GM19193 (cell line): ENCODE measurements around the gene AK9.

ENCODE experiments used
- POLR2A ChIP-seq: IDR thresholded peaks from 4 replicates; pipeline ENCODE4 v1.6.1; 2011; ENCODE audit not compliant: insufficient read depth, insufficient read length; ENCODE audit errors: extremely low read depth

AK9 gene

DNA sequence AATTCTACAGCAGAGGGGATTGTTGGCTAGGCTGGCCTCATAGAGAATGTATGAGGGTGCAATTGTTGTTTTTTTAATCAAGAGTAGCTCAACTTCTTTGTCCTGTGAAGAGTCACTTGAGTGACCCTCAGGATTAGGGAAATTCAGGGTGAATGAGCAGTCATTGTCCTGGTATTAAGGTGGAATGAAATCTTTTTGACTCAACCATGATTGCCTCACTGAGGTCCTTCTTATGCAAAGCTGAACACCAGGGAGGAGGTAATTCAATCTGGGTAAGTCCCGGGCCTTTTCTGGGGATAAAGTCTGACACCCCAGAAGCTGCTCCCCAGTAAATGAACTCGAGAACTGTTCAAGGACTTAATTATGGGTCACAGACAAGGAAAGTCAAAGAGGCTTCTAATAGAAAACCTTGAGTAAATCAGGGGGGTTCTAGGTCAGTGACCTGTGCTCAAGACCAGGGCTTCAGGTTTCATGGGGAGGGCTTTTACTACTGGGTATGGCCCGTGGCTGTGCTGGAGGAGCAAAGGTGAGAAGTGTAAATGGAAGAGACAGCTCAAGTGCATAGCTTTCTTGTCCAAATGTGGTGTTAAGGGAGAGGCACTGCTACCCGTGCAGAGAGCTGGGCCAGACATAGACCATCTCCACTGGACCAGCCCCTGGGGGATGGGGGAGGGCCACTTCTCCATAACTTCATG lies 182.7 kb downstream of the AK9 start:
- TF ChIP-seq POLR2A, result no peak

GRCh38 chr6:109507490-109508072 lies 183.4 kb downstream of the AK9 start:
- no peak for TF ChIP-seq POLR2A

- TF ChIP-seq POLR2A, result no peak
Observed at GRCh38 chr6:109506841-109507240, 184.2 kb downstream of the AK9 start.

DNA sequence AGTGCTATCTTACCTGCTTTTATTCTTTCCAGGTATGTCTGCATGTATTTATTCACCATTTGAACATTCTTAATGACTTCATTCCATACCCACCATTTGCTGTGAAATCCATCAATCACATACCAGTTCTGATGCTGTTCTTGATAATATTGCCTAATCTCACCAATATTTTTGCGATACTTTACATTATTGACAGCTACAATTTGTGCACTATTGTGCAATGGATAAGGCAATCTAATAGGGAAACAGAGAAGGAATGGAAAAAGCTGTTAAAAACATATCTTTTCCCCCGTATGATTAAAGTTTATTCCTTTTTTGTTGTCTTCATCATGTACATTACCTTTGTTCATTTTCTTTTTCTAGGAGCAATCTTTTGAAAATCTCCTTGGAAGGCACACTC lies 184.7 kb downstream of the AK9 start:
- TF ChIP-seq POLR2A, result no peak

- no peak for TF ChIP-seq POLR2A
Observed at GRCh38 chr6:109503327-109504224, 187.4 kb downstream of the AK9 start.

DNA sequence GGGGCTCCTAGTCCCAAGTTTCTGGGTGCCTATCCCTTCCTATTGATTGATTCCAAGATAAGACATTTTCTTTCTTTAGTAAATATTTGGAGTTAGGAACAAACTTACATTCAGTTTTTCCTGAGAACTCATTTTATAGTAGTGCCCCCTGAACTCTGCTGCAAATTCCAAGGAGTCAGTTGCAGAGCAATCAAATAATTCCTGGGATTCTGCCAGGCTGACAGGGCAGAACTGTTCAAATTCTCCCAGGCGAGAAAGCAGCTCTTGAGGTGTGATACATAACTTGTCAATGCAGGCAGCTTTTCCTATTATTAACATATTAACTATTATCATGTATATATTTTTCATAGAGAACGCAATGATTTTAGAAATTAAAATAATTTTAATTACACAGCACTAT lies 192.1 kb downstream of the AK9 start:
- no peak for TF ChIP-seq POLR2A

- no peak for TF ChIP-seq POLR2A
Observed at GRCh38 chr6:109498052-109498451, 192.9 kb downstream of the AK9 start.

- TF ChIP-seq POLR2A, result no peak
Observed at GRCh38 chr6:109496036-109496772, 194.8 kb downstream of the AK9 start.

DNA sequence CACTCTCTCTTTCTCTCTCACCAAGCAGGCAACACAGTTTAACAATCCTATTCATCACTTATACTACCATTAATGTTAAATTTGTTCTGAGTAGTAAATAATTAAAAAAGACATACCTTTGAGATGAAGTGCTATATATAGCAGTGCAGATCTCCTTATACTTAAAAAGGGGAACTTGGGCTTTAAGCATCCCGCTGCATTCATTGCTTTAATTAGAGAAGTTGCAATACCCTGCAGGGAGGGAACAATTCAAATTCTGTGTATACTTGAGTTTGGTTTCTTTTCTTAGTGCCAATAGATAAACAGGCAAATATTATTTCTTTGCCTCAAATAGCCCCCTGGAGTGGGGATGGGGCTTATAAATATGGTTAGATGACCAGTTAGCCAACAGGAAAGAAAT lies 197.1 kb downstream of the AK9 start:
- TF ChIP-seq POLR2A, result no peak

DNA sequence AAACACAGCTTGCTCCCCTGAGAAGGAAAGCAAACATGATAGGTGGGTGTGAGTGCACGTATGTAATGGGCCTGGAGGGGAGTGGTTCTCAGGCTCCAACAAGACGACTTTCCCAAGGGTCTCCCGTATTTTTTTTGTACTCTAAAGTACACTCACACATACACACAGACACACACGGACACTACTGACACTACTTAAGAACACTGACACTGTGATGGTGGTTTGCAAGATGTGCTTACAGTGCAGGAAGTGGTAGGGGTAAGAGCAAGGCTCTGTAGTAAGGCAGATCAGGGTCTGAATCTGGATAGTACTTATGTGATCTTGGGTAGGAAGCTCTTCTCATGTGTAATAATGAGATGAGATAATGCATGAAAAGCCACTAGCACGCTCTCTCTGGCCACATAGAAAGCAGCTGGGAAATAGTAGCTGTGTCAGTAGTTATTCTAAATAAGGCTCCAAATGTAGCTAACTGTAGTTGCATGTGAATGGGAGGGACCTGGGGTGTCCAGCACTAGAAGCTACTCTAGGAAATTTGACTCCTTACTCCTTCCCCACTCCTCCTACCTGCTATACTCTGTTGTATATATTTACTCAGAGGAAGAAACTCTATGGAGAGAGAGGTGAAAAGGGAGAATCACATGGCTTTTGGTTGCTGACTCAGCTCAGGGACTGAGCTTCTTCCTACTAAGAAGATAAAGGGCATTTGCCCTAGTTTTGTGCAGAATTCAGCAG lies 199.6 kb downstream of the AK9 start:
- TF ChIP-seq POLR2A, result no peak

GRCh38 chr6:109490713-109491112 lies 200.3 kb downstream of the AK9 start:
- TF ChIP-seq POLR2A, result no peak

- TF ChIP-seq POLR2A, result no peak
Observed at GRCh38 chr6:109488001-109488400, 203.0 kb downstream of the AK9 start.

DNA sequence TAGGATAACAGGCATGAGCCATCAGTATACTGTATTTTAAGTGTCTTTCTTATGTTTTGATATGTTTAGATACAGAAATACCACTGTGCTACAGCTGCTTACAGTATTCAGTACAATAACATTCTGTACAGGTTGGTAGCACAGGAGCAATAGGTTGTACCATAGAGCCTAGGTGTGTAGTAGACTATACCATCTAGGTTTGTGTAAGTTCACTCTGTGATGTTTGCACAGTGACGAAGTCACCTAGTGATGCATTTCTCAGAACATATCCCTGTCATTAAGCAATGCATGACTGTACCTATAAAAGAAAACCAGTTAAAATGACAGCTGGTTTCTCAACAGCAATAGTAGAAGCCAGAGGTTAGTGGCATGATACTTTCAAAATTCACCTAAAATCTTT lies 204.9 kb downstream of the AK9 start:
- TF ChIP-seq POLR2A, result no peak

DNA sequence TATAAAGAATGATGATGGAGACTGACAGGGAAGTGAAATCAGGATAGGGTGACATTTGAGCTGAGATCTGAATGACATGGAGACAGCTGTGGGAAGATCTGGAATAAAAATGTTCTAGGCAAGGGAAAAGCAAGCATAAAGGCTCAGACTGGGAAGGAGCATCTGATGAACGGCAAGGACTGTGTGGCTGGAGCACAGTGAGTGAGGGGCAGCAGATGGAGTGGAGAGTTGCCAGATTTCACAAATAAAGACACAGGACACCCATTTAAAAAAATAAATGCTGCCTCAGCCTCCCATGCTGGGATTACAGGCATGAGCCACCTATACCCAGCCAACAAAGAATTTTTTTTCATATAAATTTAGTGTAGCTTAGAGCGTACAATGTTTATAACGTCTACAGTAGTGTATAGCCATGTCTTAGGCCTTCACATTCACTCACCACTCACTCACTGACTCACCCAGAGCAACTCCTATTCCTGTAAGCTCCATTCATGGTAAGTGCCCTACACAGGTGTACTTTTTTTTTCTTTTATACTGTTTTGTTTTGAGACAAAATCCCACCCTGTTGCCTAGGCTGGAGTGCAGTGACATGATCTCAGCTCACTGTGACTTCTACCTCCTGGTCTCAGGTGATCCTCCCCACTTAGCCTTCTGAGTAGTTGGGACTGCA lies 205.6 kb downstream of the AK9 start:
- no peak for TF ChIP-seq POLR2A
